Thyroid gland (tissue), 4 donors: ENCODE measurements around the gene PIGL. TPM values are rescaled to one million over a fixed set of nuclear protein-coding genes. Genes with fewer than 3 reads are reported as not detected.
"Not testable (repeated sequence)": the region's sequence is repeated elsewhere in the genome, so short reads cannot be mapped to it uniquely, and the experiment has no call there.

Experiments used
- DNase-seq, 2 donors: peaks; one replicate each; pipeline ENCODE4 v3.0.0-alpha.2; 2019
- H3K27ac ChIP-seq, 3 donors: fragments of 200-600 bp; sonication (generic); 1 replicate in 2 of 3; 2 replicates in 1 of 3; pipeline ENCODE4 v1.5.1; 2016 to 2019; ENCODE audit warnings: mild to moderate bottlenecking in 1 of 3, moderate library complexity in 1 of 3
- H3K27me3 ChIP-seq: fragments of 200-600 bp; sonication (generic); one replicate; pipeline ENCODE4 v1.5.1; 2019
- H3K36me3 ChIP-seq, 2 donors: fragments of 200-600 bp; sonication (generic); one replicate each; pipeline ENCODE4 v1.5.1; 2016 to 2019
- H3K4me1 ChIP-seq, 2 donors: fragments of 200-600 bp; sonication (generic); one replicate each; pipeline ENCODE4 v1.5.1; 2017 to 2019
- H3K4me3 ChIP-seq, 3 donors: fragments of 200-600 bp; sonication (generic); replicated peaks in 1 of 3; 1 replicate in 2 of 3; 2 replicates in 1 of 3; pipeline ENCODE4 v1.5.1; 2016; ENCODE audit warnings: mild to moderate bottlenecking in 1 of 3
- H3K9me3 ChIP-seq: fragments of 200-600 bp; sonication (generic); one replicate; pipeline ENCODE4 v1.5.1; 2017
- POLR2A ChIP-seq, 2 donors: fragments of 450-650 bp; IDR thresholded peaks; one replicate each; pipeline ENCODE4 v1.6.1; 2017; ENCODE audit warnings: antibody characterized with exemption in 2 of 2, mild to moderate bottlenecking in 2 of 2, moderate library complexity in 1 of 2
- WGBS, 2 donors: methylation state at CpG; one replicate each; pipeline ENCODE4 v1.1.5; 2017; 5-methylcytosine and 5-hydroxymethylcytosine counted together
- intact Hi-C: fragments of 100-400 bp; cut with DNase I; formaldehyde crosslinking; loops from one replicate; pipeline ENCODE4 v1.15.1; 2023
- total RNA-seq, 4 donors: library from RNA; depleted of rRNA; stranded (reverse); fragments of >200 nt; gene quantifications; one replicate each; pipeline ENCODE4 v1.2.3, GENCODE V29; 2016
- TF ChIP-seq, protein P1 (sequence below), 6 experiments: fragments of 200-600 bp in 3 of 6; fragments of 450-650 bp in 3 of 6; sonication (generic) in 3 of 6; IDR thresholded peaks; one replicate each; pipeline ENCODE4 v1.5.1; 2016 to 2019; ENCODE audit warnings: antibody characterized with exemption in 6 of 6, mild to moderate bottlenecking in 2 of 6, inconsistent platforms in 1 of 6, moderate library complexity in 1 of 6

Gene PIGL
- total RNA-seq, 4 donors from 2014 or later = 48.8 to 96.0 (median 60.9) TPM

GRCh38 chr17:16302856-16303255 lies 85.8 kb downstream of the PIGL start:
- WGBS, 2 donors = 93% methylated on average over 3 to 4 of the region's 4 CpGs
- intact Hi-C loops = no loop called here
- Histone ChIP-seq H3K36me3 (peaks cover 0 to 4% of the 10 kb centered on the region in 2 donors), H3K4me3 (no peak overlapping the region), H3K4me1 (no peaks in the 10 kb centered on the region), H3K9me3 (no peaks in the 10 kb centered on the region), H3K27ac (no peak overlapping the region), H3K27me3 (no peaks in the 10 kb centered on the region)
- DNase-seq = no peak
- TF ChIP-seq, protein P1, sequence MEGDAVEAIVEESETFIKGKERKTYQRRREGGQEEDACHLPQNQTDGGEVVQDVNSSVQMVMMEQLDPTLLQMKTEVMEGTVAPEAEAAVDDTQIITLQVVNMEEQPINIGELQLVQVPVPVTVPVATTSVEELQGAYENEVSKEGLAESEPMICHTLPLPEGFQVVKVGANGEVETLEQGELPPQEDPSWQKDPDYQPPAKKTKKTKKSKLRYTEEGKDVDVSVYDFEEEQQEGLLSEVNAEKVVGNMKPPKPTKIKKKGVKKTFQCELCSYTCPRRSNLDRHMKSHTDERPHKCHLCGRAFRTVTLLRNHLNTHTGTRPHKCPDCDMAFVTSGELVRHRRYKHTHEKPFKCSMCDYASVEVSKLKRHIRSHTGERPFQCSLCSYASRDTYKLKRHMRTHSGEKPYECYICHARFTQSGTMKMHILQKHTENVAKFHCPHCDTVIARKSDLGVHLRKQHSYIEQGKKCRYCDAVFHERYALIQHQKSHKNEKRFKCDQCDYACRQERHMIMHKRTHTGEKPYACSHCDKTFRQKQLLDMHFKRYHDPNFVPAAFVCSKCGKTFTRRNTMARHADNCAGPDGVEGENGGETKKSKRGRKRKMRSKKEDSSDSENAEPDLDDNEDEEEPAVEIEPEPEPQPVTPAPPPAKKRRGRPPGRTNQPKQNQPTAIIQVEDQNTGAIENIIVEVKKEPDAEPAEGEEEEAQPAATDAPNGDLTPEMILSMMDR (IDR thresholded peaks at IDR 0.05) = no peak

DNA sequence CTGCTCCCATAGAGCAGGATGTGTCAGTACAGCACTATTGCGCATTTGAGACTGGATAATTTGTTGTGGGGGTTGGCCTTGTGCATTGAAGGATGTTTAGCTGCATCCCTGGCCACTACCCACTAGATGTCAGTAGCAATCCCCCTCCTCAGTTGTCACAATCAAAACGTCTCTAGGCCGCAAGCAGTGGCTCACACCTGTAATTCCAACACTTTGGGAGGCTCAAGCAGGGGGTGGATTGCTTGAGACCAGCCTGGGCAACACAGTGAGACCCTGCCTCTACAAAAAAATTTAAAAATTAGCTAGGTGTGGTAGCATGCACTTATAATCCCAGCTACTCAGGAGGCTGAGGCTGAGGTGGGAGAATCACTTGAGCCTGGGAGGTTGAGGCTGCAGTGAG lies 87.8 kb downstream of the PIGL start:
- H3K27me3 ChIP-seq = no peaks in the 10 kb centered on the region
- intact Hi-C loops = no loop called here
- no peak for DNase-seq
- TF ChIP-seq POLR2A (IDR thresholded peaks at IDR 0.05) = no peak
- TF ChIP-seq, protein P1 (IDR thresholded peaks at IDR 0.05) = peak in 4 of 6 experiments; percentile 19 to 38 (median 30)
- H3K4me3 ChIP-seq = no peak overlapping the region
- H3K4me1 ChIP-seq = no peaks in the 10 kb centered on the region
- no peak overlapping the region for H3K27ac ChIP-seq
- no peaks in the 10 kb centered on the region for H3K9me3 ChIP-seq
- peaks cover 0 to 4% of the 10 kb centered on the region in 2 donors for H3K36me3 ChIP-seq
- 70 to 79% methylated on average over 3 of the region's 3 CpGs for WGBS, 2 donors

- intact Hi-C loops = no loop called here
- no peak for DNase-seq
- Histone ChIP-seq H3K4me1 (peaks cover 0 to 12% of the 10 kb centered on the region in 2 donors), H3K9me3 (no peaks in the 10 kb centered on the region), H3K27ac (no peak overlapping the region), H3K36me3 (peaks cover 0 to 4% of the 10 kb centered on the region in 2 donors), H3K27me3 (no peaks in the 10 kb centered on the region), H3K4me3 (no peak overlapping the region)
- TF ChIP-seq POLR2A (IDR thresholded peaks at IDR 0.05) = no peak
- TF ChIP-seq, protein P1 (IDR thresholded peaks at IDR 0.05) = no peak
- WGBS, 2 donors = 96 to 97% methylated on average over 8 of the region's 8 CpGs
Observed at GRCh38 chr17:16306211-16306610, 89.2 kb downstream of the PIGL start.

GRCh38 chr17:16312061-16312460 lies 95.1 kb downstream of the PIGL start:
- H3K9me3 ChIP-seq, H3K4me3 ChIP-seq, H3K27me3 ChIP-seq, DNase-seq, intact Hi-C loops, H3K36me3 ChIP-seq: not testable (repeated sequence)
- Histone ChIP-seq H3K4me1 (peaks cover 0 to 42% of the 10 kb centered on the region in 2 donors), H3K27ac (peak overlapping the region in 1 of 3 donors; percentile 17)
- 93 to 97% methylated on average over 7 to 17 of the region's 34 CpGs for WGBS, 2 donors

- Histone ChIP-seq H3K27me3 (no peaks in the 10 kb centered on the region), H3K4me1 (peaks cover 0 to 42% of the 10 kb centered on the region in 2 donors), H3K27ac (peak overlapping the region; percentile 0 to 58 (median 50)), H3K9me3 (no peaks in the 10 kb centered on the region), H3K4me3 (no peak overlapping the region), H3K36me3 (no peaks in the 10 kb centered on the region)
- intact Hi-C loops = no loop called here
- TF ChIP-seq, protein P1 (IDR thresholded peaks at IDR 0.05) = no peak
- no peak for TF ChIP-seq POLR2A (IDR thresholded peaks at IDR 0.05)
- DNase-seq = no peak
- 80 to 84% methylated on average over 7 of the region's 7 CpGs for WGBS, 2 donors
Observed at GRCh38 chr17:16313139-16314090, 96.4 kb downstream of the PIGL start.
